DOHH2 (cell line): ENCODE measurements around the gene TMEM53.

Source experiments
- H3F3A ChIP-seq: fragments of 200-600 bp; sonication (generic), shearing (Covaris generic); 2 replicates; pipeline ENCODE4 v1.6.0; 2016; ENCODE audit warnings: antibody characterized with exemption, mild to moderate bottlenecking; ENCODE audit not compliant: control insufficient read depth, insufficient read depth
- H3K27ac ChIP-seq: fragments of 200-600 bp; sonication (generic); 2 replicates; pipeline ENCODE4 v1.5.1; 2014; ENCODE audit warnings: low read depth, mild to moderate bottlenecking, low read length, moderate library complexity
- H3K27me3 ChIP-seq: fragments of 200-600 bp; sonication (generic); 2 replicates; pipeline ENCODE4 v1.6.1; 2014; ENCODE audit warnings: mild to moderate bottlenecking, low read length, mixed read lengths; ENCODE audit not compliant: control insufficient read depth
- H3K36me3 ChIP-seq: fragments of 200-600 bp; sonication (generic); 2 replicates; pipeline ENCODE4 v1.6.1; 2014; ENCODE audit warnings: mild to moderate bottlenecking, low read length, moderate library complexity, mixed read lengths; ENCODE audit not compliant: control insufficient read depth
- H3K4me1 ChIP-seq: fragments of 200-600 bp; sonication (generic); 2 replicates; pipeline ENCODE4 v1.6.1; 2014; ENCODE audit warnings: mild to moderate bottlenecking, low read length, mixed read lengths; ENCODE audit not compliant: control insufficient read depth
- H3K4me2 ChIP-seq: fragments of 200-600 bp; sonication (generic); 2 replicates; pipeline ENCODE4 v1.6.0; 2014; ENCODE audit warnings: mild to moderate bottlenecking, low read length, moderate library complexity
- H3K4me3 ChIP-seq: fragments of 200-600 bp; sonication (generic); 2 replicates; pipeline ENCODE4 v1.5.1; 2014; ENCODE audit warnings: mild to moderate bottlenecking, low read length, mixed read lengths
- H3K79me2 ChIP-seq: fragments of 200-600 bp; sonication (generic); 2 replicates; pipeline ENCODE4 v1.6.1; 2014; ENCODE audit warnings: mild to moderate bottlenecking, low read length, mixed read lengths; ENCODE audit not compliant: control insufficient read depth
- H3K9me2 ChIP-seq: fragments of 200-600 bp; sonication (generic); replicated peaks from 2 replicates; pipeline ENCODE4 v1.6.1; 2014; ENCODE audit warnings: mild to moderate bottlenecking, low read length, mixed read lengths; ENCODE audit not compliant: control insufficient read depth
- H3K9me3 ChIP-seq: fragments of 200-600 bp; sonication (generic); 2 replicates; pipeline ENCODE4 v1.6.1; 2014; ENCODE audit warnings: antibody characterized with exemption, low read length, mixed read lengths; ENCODE audit not compliant: control insufficient read depth, insufficient read depth
- H4K20me1 ChIP-seq: fragments of 200-600 bp; sonication (generic); 2 replicates; pipeline ENCODE4 v1.6.0; 2014; ENCODE audit warnings: low read depth, mild to moderate bottlenecking, antibody characterized with exemption, low read length, moderate library complexity; ENCODE audit not compliant: control insufficient read depth, insufficient read depth
- CTCF ChIP-seq: fragments of 200-600 bp; sonication (generic); IDR thresholded peaks from one replicate; pipeline ENCODE4 v1.5.1; 2014; ENCODE audit warnings: antibody characterized with exemption, mild to moderate bottlenecking, low read depth, low read length; ENCODE audit not compliant: poor library complexity, severe bottlenecking
- EZH2phosphoT487 ChIP-seq: fragments of 200-600 bp; sonication (generic); IDR thresholded peaks from 2 replicates; pipeline ENCODE4 v1.6.1; 2017; ENCODE audit warnings: borderline replicate concordance, mild to moderate bottlenecking, antibody characterized with exemption, low read length, moderate library complexity, mixed read lengths

The TMEM53 gene

GRCh38 chr1:44637702-44638411, 36.4 kb downstream of the TMEM53 start:
- H4K20me1 ChIP-seq = 0 out of 2 replicates have a peak, but pooled peaks cover 2% of the 10 kb centered on the region
- H3K36me3 ChIP-seq = peaks cover 94% of the 10 kb centered on the region
- H3K27ac ChIP-seq = no peak overlapping the region
- TF ChIP-seq EZH2phosphoT487 (no peak), CTCF (no peak)
- peaks cover 15% of the 10 kb centered on the region for H3K4me1 ChIP-seq
- H3K4me3 ChIP-seq = no peak overlapping the region
- no peaks in the 10 kb centered on the region for H3K9me2 ChIP-seq
- H3K79me2 ChIP-seq = peaks cover 32% of the 10 kb centered on the region
- no peaks in the 10 kb centered on the region for H3F3A ChIP-seq
- H3K4me2 ChIP-seq = no peak overlapping the region
- H3K9me3 ChIP-seq = no peaks in the 10 kb centered on the region
- no peaks in the 10 kb centered on the region for H3K27me3 ChIP-seq

GRCh38 chr1:44636688-44637598, 37.3 kb downstream of the TMEM53 start:
- 0 out of 2 replicates have a peak, but pooled peaks cover 4% of the 10 kb centered on the region for H4K20me1 ChIP-seq
- H3K27ac ChIP-seq = no peak overlapping the region
- H3K27me3 ChIP-seq = no peaks in the 10 kb centered on the region
- TF ChIP-seq CTCF (no peak), EZH2phosphoT487 (no peak)
- H3K4me2 ChIP-seq = no peak overlapping the region
- H3K9me2 ChIP-seq = no peaks in the 10 kb centered on the region
- no peaks in the 10 kb centered on the region for H3K9me3 ChIP-seq
- H3K4me3 ChIP-seq = no peak overlapping the region
- H3K79me2 ChIP-seq = peaks cover 36% of the 10 kb centered on the region
- peaks cover 18% of the 10 kb centered on the region for H3K4me1 ChIP-seq
- H3F3A ChIP-seq = no peaks in the 10 kb centered on the region
- H3K36me3 ChIP-seq = peaks cover 91% of the 10 kb centered on the region

- H3K4me1 ChIP-seq = peaks cover 21% of the 10 kb centered on the region
- TF ChIP-seq CTCF (no peak), EZH2phosphoT487 (no peak)
- H3K36me3 ChIP-seq = peaks cover 84% of the 10 kb centered on the region
Measured at GRCh38 chr1:44636083-44636687, 38.1 kb downstream of the TMEM53 start.

More at GRCh38 chr1:44636083-44636687, 38.1 kb downstream of the TMEM53 start:
- no peaks in the 10 kb centered on the region for H3K9me3 ChIP-seq
- H4K20me1 ChIP-seq = 0 out of 2 replicates have a peak, but pooled peaks cover 4% of the 10 kb centered on the region
- no peak overlapping the region for H3K4me3 ChIP-seq
- no peak overlapping the region for H3K4me2 ChIP-seq
- no peaks in the 10 kb centered on the region for H3K27me3 ChIP-seq
- no peaks in the 10 kb centered on the region for H3F3A ChIP-seq
- no peak overlapping the region for H3K27ac ChIP-seq
- H3K9me2 ChIP-seq = no peaks in the 10 kb centered on the region
- peaks cover 35% of the 10 kb centered on the region for H3K79me2 ChIP-seq
